Right kidney (tissue), 1 donor: ENCODE measurements around the gene RIMS3.
"Not testable (repeated sequence)": the region's sequence is repeated elsewhere in the genome, so short reads cannot be mapped to it uniquely, and the experiment has no call there.

Experiments used
- DNase-seq: peaks from one replicate; pipeline ENCODE4 v3.0.0-alpha.2; 2016

The RIMS3 gene

GRCh38 chr1:40592107-40592803 lies 73.2 kb downstream of the RIMS3 start:
- DNase-seq = no peak

DNA sequence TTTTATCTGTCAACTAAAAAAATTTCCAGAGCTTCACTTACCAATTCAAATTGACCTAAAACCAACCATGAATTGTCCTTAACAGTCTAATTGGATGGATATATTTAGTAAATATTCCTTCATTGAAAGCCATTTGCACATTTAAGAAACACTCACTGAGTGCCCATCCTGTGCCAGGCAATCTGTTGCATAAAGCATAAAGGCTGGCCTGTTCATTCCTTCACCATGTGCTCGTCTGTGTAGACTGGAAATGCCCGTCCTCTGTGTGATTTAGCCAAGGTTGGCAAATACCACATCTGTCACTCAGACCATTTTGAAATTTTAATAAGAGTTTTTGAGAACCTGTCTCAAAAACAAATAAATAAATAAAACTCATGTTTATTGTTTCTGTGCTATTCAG lies 76.9 kb downstream of the RIMS3 start:
- DNase-seq = no peak

GRCh38 chr1:40583980-40584379 lies 81.5 kb downstream of the RIMS3 start:
- no peak for DNase-seq

- DNase-seq = no peak
These were observed 83.4 kb downstream of the RIMS3 start for GRCh38 chr1:40582116-40582515.

- no peak for DNase-seq
These were observed 90.1 kb downstream of the RIMS3 start for GRCh38 chr1:40575336-40575735.

- not testable (repeated sequence) for DNase-seq
These were observed 90.7 kb downstream of the RIMS3 start for GRCh38 chr1:40574805-40575204.
